Measurements from ENCODE around the gene SEC16A.

- TF ChIP-seq CTCF (IDR thresholded peaks at IDR 0.05; ENCODE audit: low read length) (no peak), EZH2 (optimal IDR thresholded peaks at IDR 0.05; ENCODE audit: low read depth, low read length) (no peak), EZH2phosphoT487 (IDR thresholded peaks at IDR 0.05; ENCODE audit: low read length) (no peak)
Measured at GRCh38 chr9:136457326-136457725, 25.5 kb downstream of the SEC16A start.
